GM18507 (cell line): ENCODE measurements around the gene DUSP22.
"Not testable (repeated sequence)": the region's sequence is repeated elsewhere in the genome, so short reads cannot be mapped to it uniquely, and the experiment has no call there.

ENCODE experiments used
- DNase-seq: peaks from one replicate; pipeline ENCODE4 v3.0.0; 2011; ENCODE audit warnings: low read depth; ENCODE audit not compliant: insufficient read length; ENCODE audit errors: extremely low spot score
- FAIRE-seq: peaks from 2 replicates; lab custom pipeline; 2011; peaks lifted over from hg19 to GRCh38; lab: Jason Lieb, UNC

DUSP22 gene, protein sequence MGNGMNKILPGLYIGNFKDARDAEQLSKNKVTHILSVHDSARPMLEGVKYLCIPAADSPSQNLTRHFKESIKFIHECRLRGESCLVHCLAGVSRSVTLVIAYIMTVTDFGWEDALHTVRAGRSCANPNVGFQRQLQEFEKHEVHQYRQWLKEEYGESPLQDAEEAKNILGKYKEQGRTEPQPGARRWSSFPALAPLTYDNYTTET

DNA sequence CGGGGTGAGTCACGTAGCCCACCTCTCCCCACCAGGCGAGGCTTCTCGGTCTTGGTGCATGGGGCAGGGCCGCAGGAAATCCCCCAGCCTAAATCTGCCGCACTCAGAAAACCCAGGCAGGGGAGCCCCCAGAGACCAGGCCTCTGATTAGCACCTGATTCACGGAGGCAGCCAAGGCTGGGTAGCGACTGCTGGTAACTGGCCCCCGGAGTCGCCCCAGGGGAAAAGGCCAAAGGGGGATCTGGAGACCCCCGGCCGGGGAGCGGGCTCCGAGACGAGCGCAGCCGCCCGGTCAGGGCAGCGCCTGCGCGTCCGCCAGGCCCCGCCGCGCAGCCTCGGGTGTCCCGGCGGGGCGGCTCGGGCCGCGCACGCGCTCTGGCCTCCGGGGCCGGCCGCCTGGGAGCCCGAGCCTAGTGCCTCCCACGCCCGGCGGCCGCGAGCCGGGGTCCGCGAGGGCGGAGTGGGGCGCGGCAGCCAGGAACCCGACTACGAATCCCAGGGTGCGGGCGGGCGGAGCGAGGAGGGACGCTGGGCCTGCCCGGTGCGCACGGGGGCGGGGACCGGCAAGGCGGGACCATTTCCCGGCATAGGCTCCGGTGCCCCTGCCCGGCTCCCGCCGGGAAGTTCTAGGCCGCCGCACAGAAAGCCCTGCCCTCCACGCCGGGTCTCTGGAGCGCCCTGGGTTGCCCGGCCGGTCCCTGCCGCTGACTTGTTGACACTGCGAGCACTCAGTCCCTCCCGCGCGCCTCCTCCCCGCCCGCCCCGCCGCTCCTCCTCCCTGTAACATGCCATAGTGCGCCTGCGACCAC is at the start of gene DUSP22:
Gene DUSP22 (plus strand): TSS at position 791 of the 809 bp plus-strand sequence. CDS start 53 bp downstream, outside the sequence.
- peak; percentile 92 for DNase-seq
- no peak for FAIRE-seq

DNA sequence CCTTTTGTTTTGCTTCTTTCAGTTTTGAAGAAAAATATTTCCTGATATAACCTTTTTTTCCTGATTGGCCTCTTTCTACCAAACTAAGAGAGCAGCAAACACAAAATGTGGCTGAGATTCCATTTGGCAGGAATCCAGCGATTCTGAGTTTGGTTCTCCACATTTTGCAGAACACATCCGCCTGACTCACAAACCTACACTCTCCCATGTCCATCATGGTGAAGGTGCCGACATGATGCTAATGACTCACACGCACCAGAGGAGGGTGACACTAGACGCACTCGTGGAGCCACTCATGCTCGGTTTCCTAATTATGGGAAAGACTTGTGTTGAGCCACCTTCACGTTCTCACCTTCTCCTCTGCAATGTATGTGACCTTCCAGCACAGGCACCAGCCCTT is 45.9 kb upstream of the DUSP22 start:
- FAIRE-seq (no peak), DNase-seq (no peak)

DNA sequence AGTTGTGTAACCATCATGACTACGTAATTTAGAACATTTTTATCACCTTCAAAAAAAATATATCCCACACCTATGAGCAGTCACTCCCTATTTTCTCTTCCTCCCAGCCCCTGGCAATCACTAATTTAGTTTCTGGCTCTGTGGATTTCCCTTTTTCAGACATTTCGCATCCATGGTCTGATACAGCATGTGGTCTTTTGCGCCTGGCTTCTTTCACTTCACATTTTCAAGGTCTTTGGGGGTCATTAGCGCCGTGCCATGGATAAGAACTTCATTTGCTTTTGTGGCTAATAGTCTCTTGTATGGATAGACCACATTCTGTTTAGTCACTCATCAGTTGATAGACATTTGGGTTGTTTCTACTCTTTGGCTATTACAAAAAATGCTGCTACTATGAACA is 44.9 kb upstream of the DUSP22 start:
- no peak for FAIRE-seq
- no peak for DNase-seq

DNA sequence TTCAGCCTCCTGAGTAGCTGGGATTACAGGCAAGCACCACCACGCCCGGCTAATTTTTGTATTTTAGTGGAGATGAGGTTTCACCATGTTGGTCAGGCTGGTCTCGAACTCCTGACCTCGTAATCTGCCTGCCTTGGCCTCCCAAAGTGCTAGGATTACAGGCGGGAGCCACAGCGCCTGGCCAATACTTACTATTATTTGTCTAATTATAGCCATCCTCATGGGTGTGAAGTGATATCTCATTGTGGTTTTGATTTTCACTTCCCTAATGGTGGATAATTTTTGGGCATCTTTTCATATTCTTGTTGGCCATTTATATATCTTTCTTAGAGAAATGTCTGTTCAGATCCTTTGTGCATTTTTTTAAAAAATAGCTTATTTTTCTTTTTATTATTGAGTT is 44.2 kb upstream of the DUSP22 start:
- not testable (repeated sequence) for FAIRE-seq, DNase-seq

DNA sequence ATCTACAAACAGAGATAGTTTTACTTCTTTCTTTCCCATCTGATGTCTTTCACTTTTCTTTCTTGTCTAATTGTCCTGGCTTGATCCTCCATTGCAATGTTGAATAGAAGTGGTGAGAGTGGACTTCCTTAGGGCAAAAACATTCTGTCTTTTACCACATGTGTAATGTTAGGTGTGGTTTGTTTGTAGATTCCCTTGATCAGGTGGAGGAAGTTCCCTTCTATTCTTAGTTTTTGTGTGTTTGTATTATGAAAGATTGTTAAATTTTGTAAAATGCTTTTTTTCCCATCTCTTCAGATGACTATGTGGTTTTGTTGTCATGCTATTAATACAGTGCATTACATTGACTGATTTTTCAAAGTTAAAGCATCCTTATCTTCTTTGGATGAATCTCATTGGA is 41.6 kb upstream of the DUSP22 start:
- FAIRE-seq (peak; percentile 77), DNase-seq (no peak)

DNA sequence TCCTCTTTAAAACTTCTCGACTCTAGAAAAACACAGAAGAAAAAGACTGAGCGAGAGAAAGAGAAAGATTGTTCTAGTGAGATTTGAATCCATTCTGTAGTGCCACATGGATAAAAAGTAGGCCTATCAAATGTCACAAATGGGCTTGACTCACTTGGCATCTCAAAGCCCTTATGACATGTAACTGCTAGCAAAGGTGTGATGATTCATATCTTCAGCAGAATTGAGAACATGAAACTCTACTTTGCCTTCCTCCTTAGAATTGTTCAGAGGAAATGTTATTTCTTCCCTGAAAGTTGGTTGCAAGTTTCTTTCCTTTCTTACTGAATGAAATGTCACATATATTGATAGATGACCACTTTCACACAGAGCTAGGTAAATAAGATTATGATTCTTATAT is 40.4 kb upstream of the DUSP22 start:
- DNase-seq (no peak), FAIRE-seq (peak; percentile 94)

DNA sequence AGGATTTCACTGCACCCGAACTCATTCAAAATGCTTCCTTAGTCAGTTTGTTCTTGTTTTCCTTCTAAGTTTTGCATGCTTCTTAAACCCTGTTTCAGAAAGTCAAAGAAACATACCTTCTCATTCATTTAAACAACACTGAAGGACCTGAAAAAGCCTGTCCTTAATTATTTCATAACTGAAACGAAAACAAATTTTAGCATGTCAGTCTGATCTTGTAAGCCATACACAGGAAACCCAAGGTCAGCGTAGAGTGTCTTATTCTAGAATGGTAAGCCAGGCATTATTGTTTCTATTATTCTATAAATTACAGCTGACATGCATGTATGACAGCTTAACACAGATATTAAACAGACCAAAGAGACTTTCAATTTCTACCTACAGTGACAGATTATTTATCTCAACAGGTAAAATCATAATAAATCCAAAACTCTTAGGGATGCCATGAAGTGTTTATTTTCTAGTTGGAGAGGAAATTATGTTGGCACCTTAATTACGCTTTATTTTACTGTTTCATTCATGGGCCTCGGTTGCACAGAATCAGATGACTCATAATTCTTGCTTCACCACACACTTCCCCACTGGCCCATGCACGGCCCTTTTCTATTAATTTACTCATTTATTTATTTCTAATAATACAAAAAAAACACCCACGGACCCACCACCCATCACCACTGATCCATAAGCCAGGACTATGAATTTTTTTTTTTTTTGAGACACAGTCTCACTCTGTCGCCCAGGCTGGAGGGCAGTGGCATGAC is 39.3 kb upstream of the DUSP22 start:
- FAIRE-seq (peak; percentile 87), DNase-seq (no peak)

DNA sequence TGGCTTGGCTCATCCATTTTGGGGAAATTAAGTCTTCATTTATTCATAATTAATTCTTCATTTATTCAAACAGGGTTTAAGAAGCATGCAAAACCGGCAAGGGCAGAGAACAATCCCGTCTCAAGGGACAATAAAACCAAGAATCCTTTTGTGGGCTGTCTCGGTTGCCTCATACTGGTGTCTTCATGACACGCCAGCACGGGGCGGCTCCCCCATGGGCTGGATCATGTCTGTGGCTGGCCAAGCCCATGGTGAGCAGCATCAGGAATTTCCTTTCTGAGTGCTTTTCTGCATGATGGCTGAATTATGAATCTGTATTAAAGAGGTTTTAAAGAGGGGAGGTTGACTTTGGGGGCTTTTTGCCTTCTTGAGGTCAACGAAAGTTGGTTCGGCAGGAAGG is 38.3 kb upstream of the DUSP22 start:
- DNase-seq, result no peak
- FAIRE-seq, result no peak

DNA sequence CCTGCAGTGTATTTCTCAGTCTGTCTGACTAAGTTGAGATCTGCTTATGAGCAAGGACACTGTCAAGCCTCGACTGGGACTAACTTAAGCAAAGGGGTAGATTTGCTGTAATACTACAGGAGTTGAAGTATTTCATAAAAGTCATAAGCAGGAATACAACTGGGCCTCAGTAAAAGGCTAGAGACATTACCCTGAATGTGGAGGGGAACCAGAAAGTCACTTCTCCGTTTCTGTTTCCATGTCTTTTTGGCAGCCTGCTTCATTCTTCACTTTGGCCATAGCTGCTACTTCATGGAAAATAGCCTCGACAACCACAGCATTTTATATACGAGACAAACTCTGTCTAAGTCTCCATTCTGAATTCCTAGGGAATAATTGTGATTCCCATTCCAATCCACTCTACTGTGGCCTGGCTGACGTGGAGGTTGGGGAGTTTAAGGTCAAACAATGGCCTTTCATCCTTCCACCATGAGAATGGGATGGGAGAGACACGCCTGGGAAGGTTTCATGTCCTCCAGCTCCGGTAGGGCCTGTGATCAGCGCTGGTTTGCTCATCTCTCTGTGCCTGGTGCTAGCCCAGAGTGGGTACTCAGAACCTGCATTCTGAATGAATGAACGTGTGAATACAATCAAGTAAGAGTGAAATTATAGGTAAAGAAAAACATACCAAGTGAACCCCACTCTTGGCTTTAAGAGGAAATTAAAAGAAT is 37.1 kb upstream of the DUSP22 start:
- DNase-seq, result no peak
- FAIRE-seq, result no peak

DNA sequence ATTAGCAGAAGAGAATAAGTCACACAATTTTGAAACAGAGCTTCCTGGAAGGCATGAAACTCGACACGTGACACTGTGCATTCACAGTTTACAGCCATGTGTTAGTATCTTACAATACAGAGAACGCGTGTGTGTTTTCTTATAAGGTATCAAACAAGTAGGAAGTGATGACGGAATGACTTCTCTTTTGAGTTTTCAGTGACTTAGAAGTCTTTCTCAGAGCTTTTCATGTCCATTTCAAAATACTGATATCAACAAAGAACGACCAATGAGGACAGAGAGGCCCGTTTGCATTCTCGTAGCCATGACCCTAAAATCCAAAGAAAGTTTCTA is 36.6 kb upstream of the DUSP22 start:
- no peak for FAIRE-seq
- DNase-seq, result no peak

DNA sequence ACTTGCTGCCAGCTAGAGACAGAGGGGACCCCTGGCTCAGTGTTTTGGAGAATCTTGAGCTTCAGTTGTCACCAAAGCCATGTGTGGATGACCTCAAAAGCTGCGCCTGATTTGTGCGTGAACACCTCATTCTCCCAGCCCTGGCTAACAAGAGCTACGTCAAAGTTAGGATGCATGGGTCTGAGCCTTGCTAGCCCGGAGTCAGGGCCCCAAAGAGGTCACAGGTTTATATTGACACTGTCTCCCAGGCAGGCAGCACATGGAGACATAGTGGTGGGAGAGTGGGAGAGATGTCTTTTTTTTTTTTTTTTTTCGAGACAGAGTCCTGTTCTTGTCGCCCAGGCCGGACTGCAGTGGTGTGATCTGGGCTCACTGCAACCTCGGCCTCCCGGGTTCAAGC is 36.1 kb upstream of the DUSP22 start:
- DNase-seq (no peak), FAIRE-seq (no peak)

DNA sequence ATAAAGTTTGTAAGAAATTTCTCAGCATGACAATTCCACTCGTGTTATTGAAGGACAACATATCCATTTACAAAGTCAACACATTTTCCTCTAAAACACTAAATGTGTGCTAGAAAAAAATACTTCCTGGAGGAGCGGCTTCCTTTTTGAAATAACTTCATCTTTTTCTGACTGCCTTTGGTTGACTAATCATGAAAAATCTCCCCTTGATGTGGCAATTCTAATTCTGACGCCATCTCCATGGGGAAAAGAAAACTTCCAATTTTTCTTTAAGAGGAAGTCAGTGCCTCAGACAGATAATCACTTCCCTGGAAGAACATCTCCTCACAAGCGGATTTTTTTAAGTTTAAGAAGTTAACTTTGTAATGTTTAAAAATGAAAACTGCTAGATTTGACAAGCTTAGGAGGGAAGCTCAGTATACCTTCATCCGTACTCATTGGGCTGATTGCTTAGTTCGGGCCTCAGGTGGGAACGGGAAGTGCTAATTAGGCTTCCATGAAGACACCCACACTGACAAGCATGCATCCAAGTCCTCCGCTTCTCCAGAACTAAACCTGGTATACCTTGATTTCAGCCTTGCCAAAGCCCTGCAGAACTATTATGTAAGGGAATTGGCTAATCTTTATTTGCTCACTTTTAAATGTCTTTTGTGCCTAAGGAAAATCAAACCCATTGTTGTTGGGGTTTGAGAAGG is 35.1 kb upstream of the DUSP22 start:
- DNase-seq (no peak), FAIRE-seq (no peak)

DNA sequence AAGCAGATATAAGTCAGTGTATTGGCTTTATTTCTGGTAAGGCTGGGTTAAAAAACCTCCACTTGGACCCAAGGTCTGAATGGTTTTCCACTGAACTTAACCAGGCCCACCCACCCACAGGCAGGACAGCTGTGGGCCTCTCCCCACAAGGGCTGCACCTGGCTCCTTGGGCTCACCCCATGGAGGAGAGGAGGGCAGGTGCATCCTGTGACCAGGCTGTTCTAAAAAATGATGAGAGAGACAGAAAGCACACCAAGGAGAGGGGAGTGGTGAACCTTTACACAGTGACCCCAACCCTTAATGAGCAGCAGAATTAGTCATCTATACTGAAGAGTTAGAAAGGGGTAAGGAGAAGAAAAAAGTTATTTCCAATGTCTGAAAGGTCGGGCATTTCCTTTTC is 34.5 kb upstream of the DUSP22 start:
- FAIRE-seq (peak; percentile 69), DNase-seq (no peak)

DNA sequence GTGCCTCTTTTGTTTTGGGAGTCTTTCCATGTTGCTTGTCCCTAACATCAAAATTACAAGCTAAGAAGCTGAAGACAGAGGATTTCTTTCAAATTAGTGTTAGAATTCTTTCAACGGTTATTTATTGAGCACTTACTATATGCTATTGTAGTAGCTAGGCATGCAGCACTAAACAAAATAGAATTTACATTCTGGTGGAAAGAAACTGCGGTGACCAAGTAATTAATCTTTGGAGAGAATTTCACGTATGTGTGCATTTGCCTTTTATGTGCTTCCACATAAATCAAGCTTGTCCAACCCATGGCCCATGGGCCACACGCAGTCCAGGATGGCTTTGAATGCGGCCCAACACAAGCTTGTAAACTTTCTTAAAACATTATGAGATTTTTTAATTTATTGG is 33.0 kb upstream of the DUSP22 start:
- no peak for DNase-seq
- peak; percentile 12 for FAIRE-seq

DNA sequence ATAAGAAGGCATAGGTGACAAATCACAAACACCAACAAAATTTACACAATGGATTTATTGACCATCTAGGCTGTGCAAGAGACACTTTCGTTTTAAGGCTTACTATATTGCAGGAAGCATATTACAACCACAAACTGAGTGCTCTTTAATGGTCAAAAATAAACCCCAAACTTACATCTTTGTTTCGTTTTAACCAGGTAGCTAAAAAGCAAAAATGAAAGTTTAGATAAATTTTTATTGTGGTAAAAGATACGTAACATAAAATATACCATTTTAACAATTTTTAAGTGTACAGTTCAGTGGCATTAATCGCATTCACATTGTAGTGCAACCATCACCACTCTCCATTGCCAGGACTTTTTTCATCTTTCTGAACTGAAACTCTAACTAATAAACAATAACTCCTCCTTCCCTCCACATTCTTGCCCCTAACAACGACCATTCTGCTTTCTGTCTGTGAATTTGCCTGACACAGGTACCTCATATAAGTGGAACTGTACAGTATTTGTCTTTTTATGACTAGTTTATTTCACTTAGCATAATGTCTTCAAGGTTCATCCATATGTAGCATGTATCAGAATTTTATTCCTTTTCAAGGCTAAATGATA is 32.3 kb upstream of the DUSP22 start:
- DNase-seq, result peak; percentile 54

DNA sequence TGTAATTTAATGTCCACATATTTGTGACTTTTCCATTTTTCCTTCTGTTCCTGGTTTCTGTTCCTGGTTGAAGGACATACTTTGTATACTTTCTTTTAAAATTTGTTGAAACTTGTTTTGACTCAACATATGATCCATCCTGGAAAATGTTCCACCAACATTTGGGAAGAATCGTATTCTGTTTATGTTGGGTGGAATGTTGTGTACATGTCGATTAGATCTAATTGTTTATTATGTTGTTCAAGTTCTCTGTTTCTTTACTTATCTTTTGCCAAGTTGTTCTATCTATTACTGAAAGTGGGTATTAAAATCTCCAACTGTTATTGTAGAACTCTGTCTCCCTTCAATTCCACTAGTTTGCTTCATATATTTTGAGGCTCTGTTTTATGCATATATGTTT is 27.7 kb upstream of the DUSP22 start:
- DNase-seq, result no peak
- no peak for FAIRE-seq

More for the DNA sequence above, 32.3 kb upstream of the DUSP22 start:
- FAIRE-seq, result peak; percentile 96

DNA sequence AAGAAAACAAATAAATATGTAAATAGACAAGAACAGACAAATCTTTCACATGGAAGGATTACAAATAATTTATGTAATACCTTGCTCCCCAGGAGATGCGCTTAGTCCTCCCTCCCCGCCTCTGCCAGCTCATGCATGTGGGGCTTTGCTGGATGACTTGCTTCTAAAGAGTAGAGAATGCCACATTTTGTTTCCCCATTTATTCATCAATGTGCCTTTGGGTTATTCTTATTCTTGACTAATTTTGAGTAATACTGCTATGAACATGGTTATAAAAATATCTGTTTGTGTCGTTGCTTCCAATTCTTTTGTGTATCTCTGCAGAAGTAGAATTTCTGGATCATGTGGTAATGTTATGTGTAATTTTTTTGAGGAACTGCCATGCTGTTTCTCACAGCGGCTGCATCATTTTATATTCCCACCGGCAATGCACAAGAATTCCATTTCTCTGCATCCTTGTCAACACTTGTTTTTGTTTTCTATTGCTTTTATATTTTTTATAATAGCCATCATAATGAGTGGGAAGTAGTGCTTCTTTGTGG is 23.8 kb upstream of the DUSP22 start:
- DNase-seq (no peak), FAIRE-seq (peak; percentile 9)

DNA sequence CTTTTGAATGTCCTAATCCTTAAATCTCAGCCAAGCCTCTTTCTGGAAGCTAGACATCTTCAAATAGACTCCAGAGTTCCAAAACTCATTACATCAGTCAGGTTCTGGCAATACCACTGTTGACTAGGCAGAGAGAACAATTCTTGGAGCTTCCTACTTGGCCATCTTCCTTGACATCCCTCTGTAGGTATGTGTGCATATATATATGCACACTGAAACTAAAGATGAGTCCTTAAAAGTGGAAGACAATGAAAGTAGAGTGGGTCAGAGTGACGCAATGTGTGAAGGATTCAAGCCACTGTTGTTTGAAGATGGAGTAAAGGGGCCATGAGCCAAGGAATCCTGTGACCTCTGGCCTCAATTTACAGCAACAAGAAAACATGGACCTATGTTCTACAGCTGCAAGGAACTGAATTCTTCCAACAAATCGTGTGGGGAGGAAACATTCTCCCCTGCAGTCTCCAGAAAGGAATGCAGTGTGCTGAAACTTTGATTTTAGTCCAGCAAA is 18.7 kb upstream of the DUSP22 start:
- DNase-seq (no peak), FAIRE-seq (peak; percentile 63)

DNA sequence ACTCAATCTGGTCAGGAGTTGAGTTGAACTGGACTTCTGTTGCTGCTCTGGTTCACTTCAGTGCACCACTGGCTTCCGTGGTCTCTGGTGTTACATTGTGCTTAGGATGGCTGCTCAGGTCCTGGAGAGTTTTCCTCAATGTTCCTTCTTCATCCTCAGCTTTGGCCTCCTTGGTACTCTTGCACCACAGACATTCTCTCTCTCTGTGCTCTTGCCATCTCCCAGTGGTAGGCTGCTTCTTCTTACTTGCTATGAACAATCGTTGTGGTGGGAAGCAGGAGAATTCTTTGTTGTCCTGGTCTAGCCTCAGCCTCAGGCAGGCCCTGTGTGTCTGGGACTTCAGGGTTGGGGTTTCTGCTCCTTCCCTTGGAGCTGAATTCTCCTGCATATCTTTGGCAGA is 14.5 kb upstream of the DUSP22 start:
- DNase-seq (no peak), FAIRE-seq (no peak)
